K562 (cell line): ENCODE data around the gene NUBP2. TPM values are rescaled to one million over a fixed set of nuclear protein-coding genes. Genes with fewer than 3 reads are reported as not detected.

Experiments used
- BACH1 ChIP-seq: fragments of 200-800 bp; sonication (Bioruptor generic); IDR thresholded peaks from 2 replicates; pipeline ENCODE4 v1.6.1; 2016; ENCODE audit warnings: missing genetic modification characterization, missing compliant biosample characterization
- FUS ChIP-seq: fragments of 200-400 bp; formaldehyde crosslinking; optimal IDR thresholded peaks from 2 replicates; pipeline ENCODE3; 2017; ENCODE audit warnings: low read depth, low read length
- KDM4B ChIP-seq, 2 experiments: fragments of 450-650 bp in 1 of 2; sonication (generic) in 1 of 2; IDR thresholded peaks; 2 replicates each; pipeline ENCODE4 v1.6.1; 2016 to 2017; ENCODE audit warnings: borderline replicate concordance in 2 of 2, antibody characterized with exemption in 1 of 2, low read depth in 1 of 2, mild to moderate bottlenecking in 1 of 2
- TOE1 ChIP-seq, 2 experiments: fragments of 450-650 bp in 1 of 2; sonication (generic) in 1 of 2; formaldehyde crosslinking in 1 of 2; IDR thresholded peaks; 2 replicates each; pipeline versions ENCODE4 v1.7.1 to v1.8.0; 2016 to 2022; ENCODE audit warnings: borderline replicate concordance in 2 of 2, mild to moderate bottlenecking in 2 of 2, antibody characterized with exemption in 1 of 2, inconsistent platforms in 1 of 2, low read depth in 1 of 2, missing genetic modification reagents in 1 of 2, moderate library complexity in 1 of 2
- polyA plus RNA-seq, 8 experiments: library from polyadenylated mRNA; depleted of rRNA in 4 of 8; stranded (reverse) in 5 of 8; unstranded in 3 of 8; fragments of >200 nt; fragmentation: Nextera tagmentation in 2 of 8; fragmentation: Illumina TruSeq in 1 of 8; extraction: Ambion mirVana in 2 of 8; extraction: Trizol in 1 of 8; gene quantifications; 2 replicates each; pipeline versions ENCODE4 v1.2.1 to v1.2.3, GENCODE V29; 2011 to 2014; ENCODE audit warnings: inconsistent platforms in 1 of 8, missing spikeins in 1 of 8
- total RNA-seq, 7 experiments: library from RNA; depleted of rRNA in 6 of 7; stranded (reverse); fragments of >200 nt in 6 of 7; fragmentation: Illumina TruSeq in 2 of 7; extraction: Trizol in 2 of 7; gene quantifications; 2 replicates each; pipeline versions ENCODE4 v1.2.1 to v1.2.3, GENCODE V29; 2011 to 2021; ENCODE audit warnings: low replicate concordance in 1 of 7
- TF ChIP-seq, protein P1 (sequence below): sonication (generic); formaldehyde crosslinking; IDR thresholded peaks from 2 replicates; pipeline ENCODE4 v1.8.1; 2022; ENCODE audit warnings: missing genetic modification reagents
- TF ChIP-seq, protein P2 (sequence below), 2 experiments: fragments of 450-650 bp; formaldehyde crosslinking in 1 of 2; IDR thresholded peaks; 2 replicates each; pipeline versions ENCODE4 v1.4.0 to v1.6.1; 2014 to 2020; ENCODE audit warnings: mild to moderate bottlenecking in 2 of 2, borderline replicate concordance in 1 of 2, low read depth in 1 of 2
- TF ChIP-seq, protein P3 (sequence below): fragments of 450-650 bp; IDR thresholded peaks from 2 replicates; pipeline ENCODE4 v1.6.1; 2016; ENCODE audit warnings: borderline replicate concordance
- TF ChIP-seq, protein P4 (sequence below): fragments of 250-450 bp; sonication (Bioruptor Pico); IDR thresholded peaks from 2 replicates; pipeline ENCODE4 v1.5.0; 2021
- TF ChIP-seq, protein P5 (sequence below), 2 experiments: fragments of 450-650 bp; IDR thresholded peaks; 2 replicates each; pipeline ENCODE4 v1.6.1; 2016

NUBP2 gene
- total and polyA plus RNA-seq, 9 of the 15 experiments (the other 6 are each of a cell fraction or from before 2014, with no cell fraction given), result 1.8 to 115 (median 24.0) TPM

DNA sequence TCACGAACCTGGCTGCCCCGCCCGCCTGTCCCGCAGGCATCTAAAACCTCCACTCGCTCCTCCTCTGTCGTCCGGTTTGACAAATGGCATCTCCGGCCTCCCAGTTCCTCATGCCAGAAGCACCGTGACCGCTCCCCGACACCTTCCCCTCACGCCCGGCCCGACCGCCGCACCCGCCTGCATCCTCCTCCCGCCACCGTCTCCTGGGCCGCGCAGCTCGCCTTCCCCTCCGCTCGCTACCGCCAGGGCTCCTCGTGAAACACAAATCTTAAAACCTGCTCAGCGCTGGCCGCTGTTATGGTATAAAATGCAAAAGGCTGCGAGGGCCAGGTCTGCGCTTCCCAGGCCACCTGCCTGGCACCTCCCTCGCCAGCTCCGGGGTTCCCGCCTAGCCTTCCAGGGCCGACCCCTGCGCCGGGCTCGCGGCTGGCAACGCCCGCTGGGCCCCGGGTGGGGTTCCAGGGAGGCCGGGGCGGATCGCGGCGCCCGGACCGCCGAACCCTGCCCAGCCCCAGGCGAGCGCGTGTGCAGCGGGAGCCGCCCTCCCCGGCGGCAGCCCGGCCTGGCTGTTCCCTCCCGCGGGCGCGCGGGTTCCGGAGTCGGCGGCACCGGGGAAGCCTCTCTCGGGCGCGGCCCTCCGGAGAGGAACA lies 877 bp upstream of the NUBP2 start (continued):
- TF ChIP-seq TOE1 (IDR thresholded peaks at IDR 0.05; ENCODE audit: borderline replicate concordance), result no peak
- no peak for TF ChIP-seq TOE1 (CRISPR knock-in tag; IDR thresholded peaks at IDR 0.05; ENCODE audit: borderline replicate concordance, low read depth)
- TF ChIP-seq, protein P1, sequence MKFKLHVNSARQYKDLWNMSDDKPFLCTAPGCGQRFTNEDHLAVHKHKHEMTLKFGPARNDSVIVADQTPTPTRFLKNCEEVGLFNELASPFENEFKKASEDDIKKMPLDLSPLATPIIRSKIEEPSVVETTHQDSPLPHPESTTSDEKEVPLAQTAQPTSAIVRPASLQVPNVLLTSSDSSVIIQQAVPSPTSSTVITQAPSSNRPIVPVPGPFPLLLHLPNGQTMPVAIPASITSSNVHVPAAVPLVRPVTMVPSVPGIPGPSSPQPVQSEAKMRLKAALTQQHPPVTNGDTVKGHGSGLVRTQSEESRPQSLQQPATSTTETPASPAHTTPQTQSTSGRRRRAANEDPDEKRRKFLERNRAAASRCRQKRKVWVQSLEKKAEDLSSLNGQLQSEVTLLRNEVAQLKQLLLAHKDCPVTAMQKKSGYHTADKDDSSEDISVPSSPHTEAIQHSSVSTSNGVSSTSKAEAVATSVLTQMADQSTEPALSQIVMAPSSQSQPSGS (CRISPR knock-in tag), result no peak
- TF ChIP-seq BACH1, result no peak
- no peak for TF ChIP-seq KDM4B (IDR thresholded peaks at IDR 0.05; ENCODE audit: borderline replicate concordance in 2 of 2, low read depth in 1 of 2)
- TF ChIP-seq, protein P2, sequence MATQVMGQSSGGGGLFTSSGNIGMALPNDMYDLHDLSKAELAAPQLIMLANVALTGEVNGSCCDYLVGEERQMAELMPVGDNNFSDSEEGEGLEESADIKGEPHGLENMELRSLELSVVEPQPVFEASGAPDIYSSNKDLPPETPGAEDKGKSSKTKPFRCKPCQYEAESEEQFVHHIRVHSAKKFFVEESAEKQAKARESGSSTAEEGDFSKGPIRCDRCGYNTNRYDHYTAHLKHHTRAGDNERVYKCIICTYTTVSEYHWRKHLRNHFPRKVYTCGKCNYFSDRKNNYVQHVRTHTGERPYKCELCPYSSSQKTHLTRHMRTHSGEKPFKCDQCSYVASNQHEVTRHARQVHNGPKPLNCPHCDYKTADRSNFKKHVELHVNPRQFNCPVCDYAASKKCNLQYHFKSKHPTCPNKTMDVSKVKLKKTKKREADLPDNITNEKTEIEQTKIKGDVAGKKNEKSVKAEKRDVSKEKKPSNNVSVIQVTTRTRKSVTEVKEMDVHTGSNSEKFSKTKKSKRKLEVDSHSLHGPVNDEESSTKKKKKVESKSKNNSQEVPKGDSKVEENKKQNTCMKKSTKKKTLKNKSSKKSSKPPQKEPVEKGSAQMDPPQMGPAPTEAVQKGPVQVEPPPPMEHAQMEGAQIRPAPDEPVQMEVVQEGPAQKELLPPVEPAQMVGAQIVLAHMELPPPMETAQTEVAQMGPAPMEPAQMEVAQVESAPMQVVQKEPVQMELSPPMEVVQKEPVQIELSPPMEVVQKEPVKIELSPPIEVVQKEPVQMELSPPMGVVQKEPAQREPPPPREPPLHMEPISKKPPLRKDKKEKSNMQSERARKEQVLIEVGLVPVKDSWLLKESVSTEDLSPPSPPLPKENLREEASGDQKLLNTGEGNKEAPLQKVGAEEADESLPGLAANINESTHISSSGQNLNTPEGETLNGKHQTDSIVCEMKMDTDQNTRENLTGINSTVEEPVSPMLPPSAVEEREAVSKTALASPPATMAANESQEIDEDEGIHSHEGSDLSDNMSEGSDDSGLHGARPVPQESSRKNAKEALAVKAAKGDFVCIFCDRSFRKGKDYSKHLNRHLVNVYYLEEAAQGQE (IDR thresholded peaks at IDR 0.05; ENCODE audit: borderline replicate concordance), result no peak
- TF ChIP-seq, protein P2 (CRISPR knock-in tag; IDR thresholded peaks at IDR 0.05; ENCODE audit: low read depth), result 0 out of 2 replicates have a peak, but pooled peaks have one; percentile 13
- peak; percentile 69 for TF ChIP-seq FUS
- TF ChIP-seq, protein P3, sequence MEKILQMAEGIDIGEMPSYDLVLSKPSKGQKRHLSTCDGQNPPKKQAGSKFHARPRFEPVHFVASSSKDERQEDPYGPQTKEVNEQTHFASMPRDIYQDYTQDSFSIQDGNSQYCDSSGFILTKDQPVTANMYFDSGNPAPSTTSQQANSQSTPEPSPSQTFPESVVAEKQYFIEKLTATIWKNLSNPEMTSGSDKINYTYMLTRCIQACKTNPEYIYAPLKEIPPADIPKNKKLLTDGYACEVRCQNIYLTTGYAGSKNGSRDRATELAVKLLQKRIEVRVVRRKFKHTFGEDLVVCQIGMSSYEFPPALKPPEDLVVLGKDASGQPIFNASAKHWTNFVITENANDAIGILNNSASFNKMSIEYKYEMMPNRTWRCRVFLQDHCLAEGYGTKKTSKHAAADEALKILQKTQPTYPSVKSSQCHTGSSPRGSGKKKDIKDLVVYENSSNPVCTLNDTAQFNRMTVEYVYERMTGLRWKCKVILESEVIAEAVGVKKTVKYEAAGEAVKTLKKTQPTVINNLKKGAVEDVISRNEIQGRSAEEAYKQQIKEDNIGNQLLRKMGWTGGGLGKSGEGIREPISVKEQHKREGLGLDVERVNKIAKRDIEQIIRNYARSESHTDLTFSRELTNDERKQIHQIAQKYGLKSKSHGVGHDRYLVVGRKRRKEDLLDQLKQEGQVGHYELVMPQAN, result peak; percentile 61; the same call in 1 of the 2 replicates
- TF ChIP-seq, protein P4, sequence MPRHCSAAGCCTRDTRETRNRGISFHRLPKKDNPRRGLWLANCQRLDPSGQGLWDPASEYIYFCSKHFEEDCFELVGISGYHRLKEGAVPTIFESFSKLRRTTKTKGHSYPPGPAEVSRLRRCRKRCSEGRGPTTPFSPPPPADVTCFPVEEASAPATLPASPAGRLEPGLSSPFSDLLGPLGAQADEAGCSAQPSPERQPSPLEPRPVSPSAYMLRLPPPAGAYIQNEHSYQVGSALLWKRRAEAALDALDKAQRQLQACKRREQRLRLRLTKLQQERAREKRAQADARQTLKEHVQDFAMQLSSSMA, result 0 out of 2 replicates have a peak, but pooled peaks have one; percentile 46
- TF ChIP-seq, protein P5, sequence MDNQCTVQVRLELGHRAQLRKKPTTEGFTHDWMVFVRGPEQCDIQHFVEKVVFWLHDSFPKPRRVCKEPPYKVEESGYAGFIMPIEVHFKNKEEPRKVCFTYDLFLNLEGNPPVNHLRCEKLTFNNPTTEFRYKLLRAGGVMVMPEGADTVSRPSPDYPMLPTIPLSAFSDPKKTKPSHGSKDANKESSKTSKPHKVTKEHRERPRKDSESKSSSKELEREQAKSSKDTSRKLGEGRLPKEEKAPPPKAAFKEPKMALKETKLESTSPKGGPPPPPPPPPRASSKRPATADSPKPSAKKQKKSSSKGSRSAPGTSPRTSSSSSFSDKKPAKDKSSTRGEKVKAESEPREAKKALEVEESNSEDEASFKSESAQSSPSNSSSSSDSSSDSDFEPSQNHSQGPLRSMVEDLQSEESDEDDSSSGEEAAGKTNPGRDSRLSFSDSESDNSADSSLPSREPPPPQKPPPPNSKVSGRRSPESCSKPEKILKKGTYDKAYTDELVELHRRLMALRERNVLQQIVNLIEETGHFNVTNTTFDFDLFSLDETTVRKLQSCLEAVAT (IDR thresholded peaks at IDR 0.05), result no peak
